IMR-90 (cell line): ENCODE measurements around the gene MDM2. TPM values are rescaled to one million over a fixed set of nuclear protein-coding genes. Genes with fewer than 3 reads are reported as not detected.

ENCODE experiments used
- ATAC-seq: fragments of 200-7000 bp; cut with Tn5 transposase; 2 replicates; pipeline ENCODE4 v1.9.1; 2020; ENCODE audit warnings: low read depth, mild to moderate bottlenecking, moderate library complexity
- BruUV-seq: library from RNA; stranded (reverse); fragments of 400-500 nt; replicated peaks from 2 replicates; lab custom pipeline; 2021; lab: Mats Ljungman, UMichigan
- CTCF ChIA-PET: fragments of 300-600 bp; formaldehyde crosslinking; extraction: SDS; loops from one replicate; lab custom pipeline; 2021; ENCODE audit warnings: antibody characterized with exemption; lab: Yijun Ruan, JAX
- POLR2A ChIA-PET: fragments of 300-600 bp; sonication (Branson Sonifier 250); formaldehyde crosslinking; loops from one replicate; lab custom pipeline; 2022; ENCODE audit warnings: antibody characterized with exemption; ENCODE audit not compliant: unreplicated experiment; lab: Charles Lee
- DNase-seq: peaks from one replicate; pipeline ENCODE4 v3.0.0; 2013
- H2AFZ ChIP-seq: replicated peaks from 2 replicates; pipeline ENCODE3; 2013; ENCODE audit warnings: low read length, mild to moderate bottlenecking; ENCODE audit not compliant: poor library complexity
- H2AK5ac ChIP-seq: 2 replicates; pipeline ENCODE4 v1.6.1; 2013; ENCODE audit warnings: low read depth, low read length, inconsistent platforms
- H2AK9ac ChIP-seq: replicated peaks from 2 replicates; pipeline ENCODE3; 2013; ENCODE audit warnings: mild to moderate bottlenecking, low read depth, low read length, moderate library complexity; ENCODE audit not compliant: poor library complexity
- H2BK120ac ChIP-seq: 2 replicates; pipeline ENCODE4 v1.6.1; 2013; ENCODE audit warnings: low read depth, low read length, inconsistent platforms
- H2BK15ac ChIP-seq: 3 replicates; pipeline ENCODE4 v1.6.1; 2013; ENCODE audit warnings: low read depth, low read length, inconsistent platforms
- H2BK20ac ChIP-seq: 2 replicates; pipeline ENCODE4 v1.6.1; 2013; ENCODE audit warnings: low read depth, mild to moderate bottlenecking, inconsistent platforms, low read length, moderate library complexity
- H2BK5ac ChIP-seq: 2 replicates; pipeline ENCODE4 v1.6.1; 2013; ENCODE audit warnings: mild to moderate bottlenecking, low read depth, low read length, inconsistent platforms; ENCODE audit not compliant: poor library complexity, severe bottlenecking
- H3K14ac ChIP-seq: replicated peaks from 2 replicates; pipeline ENCODE4 v1.6.1; 2013; ENCODE audit warnings: low read depth, low read length, inconsistent platforms
- H3K18ac ChIP-seq: 2 replicates; pipeline ENCODE4 v1.6.1; 2013; ENCODE audit warnings: low read depth, low read length, control low read depth
- H3K23ac ChIP-seq: 2 replicates; pipeline ENCODE4 v1.6.1; 2013; ENCODE audit warnings: low read depth, low read length, inconsistent platforms
- H3K27ac ChIP-seq: 2 replicates; pipeline ENCODE4 v1.5.1; 2013; ENCODE audit warnings: mild to moderate bottlenecking, control low read depth, low read length; ENCODE audit not compliant: insufficient read depth
- H3K27me3 ChIP-seq: 2 replicates; pipeline ENCODE4 v1.6.1; 2013; ENCODE audit warnings: low read length; ENCODE audit not compliant: control insufficient read depth, insufficient read depth
- H3K36me3 ChIP-seq: 2 replicates; pipeline ENCODE4 v1.6.1; 2013; ENCODE audit warnings: low read length, mixed read lengths; ENCODE audit not compliant: control insufficient read depth, insufficient read depth
- H3K4ac ChIP-seq: 2 replicates; pipeline ENCODE4 v1.6.1; 2013; ENCODE audit warnings: low read depth, low read length, inconsistent platforms
- H3K4me1 ChIP-seq: 2 replicates; pipeline ENCODE4 v1.6.1; 2013; ENCODE audit warnings: low read length, mixed read lengths; ENCODE audit not compliant: control insufficient read depth, insufficient read depth
- H3K4me2 ChIP-seq: 2 replicates; pipeline ENCODE4 v1.6.1; 2013; ENCODE audit warnings: low read depth, mild to moderate bottlenecking, control low read depth, low read length, moderate library complexity
- H3K4me3 ChIP-seq: 2 replicates; pipeline ENCODE4 v1.5.1; 2013; ENCODE audit warnings: low read depth, mild to moderate bottlenecking, control low read depth, low read length, moderate library complexity; ENCODE audit not compliant: insufficient read depth
- H3K56ac ChIP-seq: 2 replicates; pipeline ENCODE4 v1.6.1; 2013; ENCODE audit warnings: low read length, inconsistent platforms; ENCODE audit not compliant: insufficient read depth; ENCODE audit errors: extremely low read depth
- H3K79me1 ChIP-seq, 2 experiments: 2 replicates each; pipeline ENCODE4 v1.6.1; 2013; ENCODE audit warnings: low read length in 2 of 2, inconsistent platforms in 1 of 2, low read depth in 1 of 2
- H3K9ac ChIP-seq: 2 replicates; pipeline ENCODE4 v1.6.1; 2013; ENCODE audit warnings: low read depth, low read length, control low read depth
- H3K9me1 ChIP-seq: 2 replicates; pipeline ENCODE4 v1.6.1; 2013; ENCODE audit warnings: low read length, inconsistent platforms; ENCODE audit not compliant: insufficient read depth
- H3K9me3 ChIP-seq: 2 replicates; pipeline ENCODE4 v1.6.1; 2013; ENCODE audit warnings: low read length; ENCODE audit not compliant: control insufficient read depth, insufficient read depth
- H4K20me1 ChIP-seq: 2 replicates; pipeline ENCODE4 v1.6.1; 2013; ENCODE audit warnings: low read length, inconsistent platforms; ENCODE audit not compliant: insufficient read depth
- H4K5ac ChIP-seq: 2 replicates; pipeline ENCODE4 v1.6.1; 2013; ENCODE audit warnings: mild to moderate bottlenecking, low read depth, low read length, control low read depth
- H4K8ac ChIP-seq, 2 experiments: 2 replicates each; pipeline ENCODE4 v1.6.1; 2013; ENCODE audit warnings: low read depth in 2 of 2, low read length in 2 of 2, control low read depth in 1 of 2, inconsistent platforms in 1 of 2
- H4K91ac ChIP-seq: 2 replicates; pipeline ENCODE4 v1.6.1; 2013; ENCODE audit warnings: low read depth, low read length, inconsistent platforms; ENCODE audit not compliant: insufficient read depth
- BHLHE40 ChIP-seq: fragments of 150-350 bp; IDR thresholded peaks from 2 replicates; pipeline ENCODE4 v1.6.1; 2016; ENCODE audit warnings: mild to moderate bottlenecking, low read depth, low read length
- CEBPB ChIP-seq: IDR thresholded peaks from 2 replicates; pipeline ENCODE4 v1.6.1; 2012; ENCODE audit warnings: low read depth, low read length, improper control_type of control experiment
- CHD1 ChIP-seq: IDR thresholded peaks from 2 replicates; pipeline ENCODE4 v1.6.1; 2012; ENCODE audit warnings: low read depth, low read length, improper control_type of control experiment
- FOS ChIP-seq: fragments of 150-350 bp; IDR thresholded peaks from 2 replicates; pipeline ENCODE4 v1.6.1; 2016; ENCODE audit warnings: low read depth, low read length
- MAFK ChIP-seq: IDR thresholded peaks from 2 replicates; pipeline ENCODE4 v1.6.1; 2012; ENCODE audit warnings: low read depth, low read length, improper control_type of control experiment
- MAZ ChIP-seq: IDR thresholded peaks from 2 replicates; pipeline ENCODE4 v1.6.1; 2012; ENCODE audit warnings: low read depth, mild to moderate bottlenecking, low read length, improper control_type of control experiment, moderate library complexity, borderline replicate concordance
- MXI1 ChIP-seq: IDR thresholded peaks from 2 replicates; pipeline ENCODE4 v1.6.1; 2012; ENCODE audit warnings: low read depth, mild to moderate bottlenecking, low read length, moderate library complexity, borderline replicate concordance
- NFE2L2 ChIP-seq: fragments of 150-350 bp; IDR thresholded peaks from 2 replicates; pipeline ENCODE4 v1.6.1; 2016; ENCODE audit warnings: low read depth, mild to moderate bottlenecking, low read length
- POLR2A ChIP-seq: IDR thresholded peaks from 2 replicates; pipeline ENCODE4 v1.6.1; 2012; ENCODE audit warnings: mild to moderate bottlenecking, low read depth, low read length
- RAD21 ChIP-seq: IDR thresholded peaks from 2 replicates; pipeline ENCODE4 v1.6.1; 2012; ENCODE audit warnings: low read length, improper control_type of control experiment
- RCOR1 ChIP-seq: IDR thresholded peaks from 2 replicates; pipeline ENCODE4 v1.6.1; 2012; ENCODE audit warnings: mild to moderate bottlenecking, low read length, improper control_type of control experiment; ENCODE audit not compliant: insufficient replicate concordance
- RFX5 ChIP-seq: IDR thresholded peaks from 2 replicates; pipeline ENCODE4 v1.8.0; 2012; ENCODE audit warnings: low read depth, mild to moderate bottlenecking, low read length, moderate library complexity
- SMC3 ChIP-seq: fragments of 150-350 bp; IDR thresholded peaks from 2 replicates; pipeline ENCODE4 v1.6.1; 2016; ENCODE audit warnings: low read depth, mild to moderate bottlenecking, antibody characterized with exemption, low read length, moderate library complexity
- WGBS, 2 experiments: methylation state at CpG; one replicate each; pipeline versions ENCODE4 v1.1.5 to v1.1.7; 2013; ENCODE audit warnings: missing lambda C conversion rate in 2 of 2; ENCODE audit not compliant: insufficient read length in 1 of 2; ENCODE audit errors: extremely low coverage in 2 of 2; 5-methylcytosine and 5-hydroxymethylcytosine counted together
- dilution Hi-C: fragments of 300-500 bp; cut with HindIII; formaldehyde crosslinking; loops from one replicate; pipeline ENCODE4 v1.14.3; 2018; ENCODE audit warnings: low sequenced_read_pairs; ENCODE audit not compliant: unreplicated experiment
- in situ Hi-C: fragments of 300-500 bp; cut with MboI; formaldehyde crosslinking; loops from 3 replicates; pipeline ENCODE4 v1.14.3; 2019; ENCODE audit warnings: low sequenced_read_pairs, inconsistent platforms, mixed read lengths
- intact Hi-C: fragments of 100-400 bp; cut with micrococcal nuclease; formaldehyde crosslinking; loops from 2 replicates; pipeline ENCODE4 v1.10.0; 2022
- polyA plus RNA-seq, 3 experiments: library from polyadenylated mRNA; depleted of rRNA; stranded (reverse); fragments of >200 nt; gene quantifications; 2 replicates each; pipeline ENCODE4 v1.2.3, GENCODE V29; 2012; ENCODE audit warnings: low replicate concordance in 1 of 3
- total RNA-seq: library from RNA; depleted of rRNA; stranded (reverse); fragments of >200 nt; gene quantifications from 2 replicates; pipeline ENCODE4 v1.2.3, GENCODE V29; 2012
- TF ChIP-seq, protein P1 (sequence below): fragments of 150-350 bp; IDR thresholded peaks from 2 replicates; pipeline ENCODE4 v1.6.1; 2016; ENCODE audit warnings: low read depth, mild to moderate bottlenecking, low read length, moderate library complexity, borderline replicate concordance
- TF ChIP-seq, protein P2 (sequence below): fragments of 150-350 bp; IDR thresholded peaks from 2 replicates; pipeline ENCODE4 v1.6.1; 2017; ENCODE audit warnings: mild to moderate bottlenecking, antibody characterized with exemption, low read length, low read depth
- TF ChIP-seq, protein P3 (sequence below): conservative IDR thresholded peaks from 2 replicates; pipeline ENCODE4 v1.5.1; 2012; ENCODE audit warnings: mild to moderate bottlenecking, low read depth, low read length, improper control_type of control experiment

MDM2 gene
- total and polyA plus RNA-seq, 2 of the 4 experiments (the other 2 are of a cell fraction), result 21.9 to 196 TPM

DNA sequence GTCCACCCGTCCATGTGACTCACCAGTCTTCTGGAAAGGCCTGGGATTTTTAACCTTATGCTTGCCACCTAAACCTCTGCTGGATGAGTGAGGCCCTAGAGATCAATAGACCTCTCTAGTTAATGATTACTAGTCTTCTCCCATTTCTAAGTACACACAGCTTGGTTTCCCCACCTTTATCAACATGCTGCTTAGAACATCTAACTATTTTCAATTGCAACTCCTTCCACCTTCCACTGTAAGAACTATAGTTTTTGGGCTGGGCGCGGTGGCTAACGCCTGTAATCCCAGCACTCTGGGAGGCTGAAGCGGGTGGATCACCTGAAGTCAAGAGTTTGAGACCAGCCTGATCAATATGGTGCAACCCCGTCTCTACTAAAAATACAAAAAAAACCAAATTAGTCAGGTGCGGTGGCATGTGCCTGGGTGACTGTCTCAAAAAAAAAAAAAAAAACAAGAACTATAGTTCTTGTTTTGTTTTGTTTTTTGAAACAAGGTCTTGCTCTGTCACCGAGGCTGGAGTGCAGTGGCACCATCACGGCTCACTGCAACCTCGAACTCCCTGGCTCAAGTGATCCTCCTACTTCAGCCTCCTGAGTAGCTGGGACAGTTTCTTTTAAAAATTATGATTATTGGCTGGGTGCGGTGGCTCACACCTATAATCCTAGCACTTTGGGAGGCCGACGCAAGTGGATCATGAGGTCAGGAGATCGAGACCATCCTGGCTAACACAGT is 18.7 kb upstream of the MDM2 start:
- no peak for DNase-seq
- Histone ChIP-seq H3K18ac (no peak overlapping the region), H3K9ac (no peak overlapping the region), H3K4me1 (peaks cover 4% of the 10 kb centered on the region), H3K27me3 (no peaks in the 10 kb centered on the region), H2AFZ (no peak overlapping the region), H4K91ac (no peak overlapping the region), H3K56ac (no peak overlapping the region), H3K79me1 (no peaks in the 10 kb centered on the region), H3K27ac (no peak overlapping the region), H3K14ac (no peak overlapping the region), H2AK5ac (no peak overlapping the region), H3K4me3 (no peak overlapping the region), H2BK120ac (no peak overlapping the region), H4K20me1 (no peaks in the 10 kb centered on the region), H2BK5ac (no peak overlapping the region), H4K5ac (no peak overlapping the region), H2AK9ac (no peak overlapping the region), H3K9me1 (peaks cover 3% of the 10 kb centered on the region; the same call in 1 of the 2 replicates), H3K23ac (no peak overlapping the region), H3K4me2 (no peak overlapping the region), H3K9me3 (no peaks in the 10 kb centered on the region), H2BK20ac (no peak overlapping the region), H3K4ac (no peak overlapping the region), H4K8ac (no peak overlapping the region), H2BK15ac (no peak overlapping the region), H3K36me3 (no peaks in the 10 kb centered on the region)
- WGBS, 2 experiments, result no CpG with 5 or more reads among the region's 14 CpGs
- TF ChIP-seq RAD21, result no peak
- TF ChIP-seq SMC3, result no peak
- no peak for TF ChIP-seq RCOR1
- no peak for TF ChIP-seq BHLHE40
- no peak for TF ChIP-seq MAZ
- no peak for TF ChIP-seq RFX5
- no peak for TF ChIP-seq MAFK
- TF ChIP-seq MXI1, result no peak
- no peak for TF ChIP-seq NFE2L2
- TF ChIP-seq, protein P1, sequence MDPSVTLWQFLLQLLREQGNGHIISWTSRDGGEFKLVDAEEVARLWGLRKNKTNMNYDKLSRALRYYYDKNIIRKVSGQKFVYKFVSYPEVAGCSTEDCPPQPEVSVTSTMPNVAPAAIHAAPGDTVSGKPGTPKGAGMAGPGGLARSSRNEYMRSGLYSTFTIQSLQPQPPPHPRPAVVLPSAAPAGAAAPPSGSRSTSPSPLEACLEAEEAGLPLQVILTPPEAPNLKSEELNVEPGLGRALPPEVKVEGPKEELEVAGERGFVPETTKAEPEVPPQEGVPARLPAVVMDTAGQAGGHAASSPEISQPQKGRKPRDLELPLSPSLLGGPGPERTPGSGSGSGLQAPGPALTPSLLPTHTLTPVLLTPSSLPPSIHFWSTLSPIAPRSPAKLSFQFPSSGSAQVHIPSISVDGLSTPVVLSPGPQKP, result no peak
- TF ChIP-seq, protein P2, sequence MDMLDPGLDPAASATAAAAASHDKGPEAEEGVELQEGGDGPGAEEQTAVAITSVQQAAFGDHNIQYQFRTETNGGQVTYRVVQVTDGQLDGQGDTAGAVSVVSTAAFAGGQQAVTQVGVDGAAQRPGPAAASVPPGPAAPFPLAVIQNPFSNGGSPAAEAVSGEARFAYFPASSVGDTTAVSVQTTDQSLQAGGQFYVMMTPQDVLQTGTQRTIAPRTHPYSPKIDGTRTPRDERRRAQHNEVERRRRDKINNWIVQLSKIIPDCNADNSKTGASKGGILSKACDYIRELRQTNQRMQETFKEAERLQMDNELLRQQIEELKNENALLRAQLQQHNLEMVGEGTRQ, result no peak
- no peak for TF ChIP-seq FOS
- no peak for TF ChIP-seq CHD1
- no peak for TF ChIP-seq POLR2A
- no peak for TF ChIP-seq CEBPB
- TF ChIP-seq, protein P3, sequence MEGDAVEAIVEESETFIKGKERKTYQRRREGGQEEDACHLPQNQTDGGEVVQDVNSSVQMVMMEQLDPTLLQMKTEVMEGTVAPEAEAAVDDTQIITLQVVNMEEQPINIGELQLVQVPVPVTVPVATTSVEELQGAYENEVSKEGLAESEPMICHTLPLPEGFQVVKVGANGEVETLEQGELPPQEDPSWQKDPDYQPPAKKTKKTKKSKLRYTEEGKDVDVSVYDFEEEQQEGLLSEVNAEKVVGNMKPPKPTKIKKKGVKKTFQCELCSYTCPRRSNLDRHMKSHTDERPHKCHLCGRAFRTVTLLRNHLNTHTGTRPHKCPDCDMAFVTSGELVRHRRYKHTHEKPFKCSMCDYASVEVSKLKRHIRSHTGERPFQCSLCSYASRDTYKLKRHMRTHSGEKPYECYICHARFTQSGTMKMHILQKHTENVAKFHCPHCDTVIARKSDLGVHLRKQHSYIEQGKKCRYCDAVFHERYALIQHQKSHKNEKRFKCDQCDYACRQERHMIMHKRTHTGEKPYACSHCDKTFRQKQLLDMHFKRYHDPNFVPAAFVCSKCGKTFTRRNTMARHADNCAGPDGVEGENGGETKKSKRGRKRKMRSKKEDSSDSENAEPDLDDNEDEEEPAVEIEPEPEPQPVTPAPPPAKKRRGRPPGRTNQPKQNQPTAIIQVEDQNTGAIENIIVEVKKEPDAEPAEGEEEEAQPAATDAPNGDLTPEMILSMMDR, result no peak
- intact Hi-C loops (loop anchor here (5.0 kb wide), 1 partner anchor 42 kb away; the partner anchor contains the start of gene SLC35E3), dilution Hi-C loops (no loop called here), in situ Hi-C loops (no loop called here)
- ATAC-seq, result no peak
- ChIA-PET POLR2A (no interaction called here), CTCF (no interaction called here)
- no TSS peak for BruUV-seq
